H1 (cell line): Measurements from ENCODE around the gene CDK5R2. TPM values are rescaled to one million over a fixed set of nuclear protein-coding genes. Genes with fewer than 3 reads are reported as not detected.

ENCODE experiments used
- JUN ChIP-seq: IDR thresholded peaks from 2 replicates; pipeline ENCODE4 v1.6.1; 2011; ENCODE audit warnings: low read depth, mild to moderate bottlenecking, improper control_type of control experiment, low read length
- polyA plus RNA-seq, 7 experiments: library from polyadenylated mRNA; depleted of rRNA in 3 of 7; stranded (reverse) in 5 of 7; unstranded in 2 of 7; fragments of >200 nt in 5 of 7; fragments of 200-250 nt in 2 of 7; gene quantifications; 1 replicate in 5 of 7; 2 replicates in 1 of 7; 4 replicates in 1 of 7; pipeline versions ENCODE4 v1.2.1 to v1.2.3, GENCODE V29; 2011 to 2013; ENCODE audit warnings: missing spikeins in 2 of 7, mixed read lengths in 2 of 7
- total RNA-seq: library from RNA; stranded (reverse); fragmentation: NEBNext Ultra II Directional; extraction: Animal tissue kit (Norgen Biotek cat#: 25700); gene quantifications from 2 replicates; pipeline ENCODE4 v1.2.1, GENCODE V29; 2021
- TF ChIP-seq, protein P1 (sequence below): IDR thresholded peaks from 2 replicates; pipeline ENCODE4 v1.6.1; 2011; ENCODE audit warnings: low read depth, mild to moderate bottlenecking, low read length; ENCODE audit not compliant: insufficient read depth

The CDK5R2 gene
- total and polyA plus RNA-seq, 2 of the 8 experiments (the other 6 are each of a cell fraction or from before 2014, with no cell fraction given) = 0.14 TPM; not detected in 1

DNA sequence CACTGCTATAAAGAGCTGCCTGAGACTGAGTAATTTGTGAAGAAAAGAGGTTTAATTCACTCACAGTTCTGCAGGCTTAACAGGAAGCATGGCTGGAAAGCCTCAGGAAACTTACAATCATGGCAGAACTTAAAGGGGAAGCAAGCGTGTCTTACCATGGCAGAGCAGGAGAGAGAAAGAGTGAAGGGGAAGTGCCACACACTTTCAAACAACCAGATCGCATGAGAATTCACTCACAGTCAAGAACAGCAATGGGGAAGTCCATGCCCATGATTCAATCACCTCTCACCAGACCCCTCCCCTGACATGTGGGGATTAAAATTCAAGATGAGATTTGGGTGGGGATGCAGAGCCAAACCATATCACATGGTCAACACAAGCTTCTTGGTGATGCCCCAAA lies 34.7 kb upstream of the CDK5R2 start (continued):
- TF ChIP-seq, protein P1, sequence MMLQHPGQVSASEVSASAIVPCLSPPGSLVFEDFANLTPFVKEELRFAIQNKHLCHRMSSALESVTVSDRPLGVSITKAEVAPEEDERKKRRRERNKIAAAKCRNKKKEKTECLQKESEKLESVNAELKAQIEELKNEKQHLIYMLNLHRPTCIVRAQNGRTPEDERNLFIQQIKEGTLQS = no peak
- no peak for TF ChIP-seq JUN
